SK-N-SH treated with all-trans-retinoic acid at 6 μM for 48 hours (cell line): ENCODE results near the gene CHRNG.
"Not testable (repeated sequence)": the region's sequence is repeated elsewhere in the genome, so short reads cannot be mapped to it uniquely, and the experiment has no call there.

Source experiments
- ATAC-seq: fragments of 200-7000 bp; cut with Tn5 transposase; 3 replicates; pipeline ENCODE4 v1.9.1; 2020; ENCODE audit warnings: mild to moderate bottlenecking, moderate library complexity
- ARNTL ChIP-seq: fragments of 450-650 bp; formaldehyde crosslinking; IDR thresholded peaks from 2 replicates; pipeline ENCODE4 v1.5.0; 2020; ENCODE audit warnings: low read depth, mild to moderate bottlenecking, moderate library complexity, borderline replicate concordance
- CREB5 ChIP-seq: fragments of 250-450 bp; sonication (Bioruptor Pico); IDR thresholded peaks from 2 replicates; pipeline ENCODE4 v1.5.1; 2020; ENCODE audit warnings: low read depth, mild to moderate bottlenecking, moderate library complexity
- CSRNP3 ChIP-seq: fragments of 250-450 bp; sonication (Bioruptor Pico); IDR thresholded peaks from 2 replicates; pipeline ENCODE4 v1.5.1; 2021; ENCODE audit warnings: mild to moderate bottlenecking, moderate library complexity
- ESRRG ChIP-seq: fragments of 250-450 bp; sonication (Bioruptor Pico); IDR thresholded peaks from 2 replicates; pipeline ENCODE4 v1.6.1; 2021; ENCODE audit warnings: mild to moderate bottlenecking
- GLIS3 ChIP-seq: fragments of 250-450 bp; sonication (Bioruptor Pico); IDR thresholded peaks from 2 replicates; pipeline ENCODE4 v1.5.0; 2020; ENCODE audit warnings: mild to moderate bottlenecking, moderate library complexity
- OSR1 ChIP-seq: fragments of 250-450 bp; sonication (Bioruptor Pico); IDR thresholded peaks from 2 replicates; pipeline ENCODE4 v1.8.0; 2022; ENCODE audit warnings: moderate library complexity, mild to moderate bottlenecking, inconsistent platforms
- PATZ1 ChIP-seq: fragments of 250-450 bp; sonication (Bioruptor Pico); IDR thresholded peaks from 2 replicates; pipeline ENCODE4 v1.8.0; 2020; ENCODE audit warnings: mild to moderate bottlenecking, moderate library complexity, borderline replicate concordance
- POU6F1 ChIP-seq: fragments of 250-450 bp; sonication (Bioruptor Pico); IDR thresholded peaks from 2 replicates; pipeline ENCODE4 v1.8.0; 2021; ENCODE audit warnings: low read depth, mild to moderate bottlenecking, moderate library complexity, borderline replicate concordance
- PPARA ChIP-seq: fragments of 250-450 bp; sonication (Bioruptor Pico); IDR thresholded peaks from 2 replicates; pipeline ENCODE4 v1.5.0; 2020; ENCODE audit warnings: mild to moderate bottlenecking, borderline replicate concordance
- RARB ChIP-seq: fragments of 250-450 bp; sonication (Bioruptor Pico); IDR thresholded peaks from 2 replicates; pipeline ENCODE4 v1.8.0; 2021; ENCODE audit warnings: mild to moderate bottlenecking, moderate library complexity
- SNAI2 ChIP-seq: fragments of 250-450 bp; sonication (Bioruptor Pico); IDR thresholded peaks from 2 replicates; pipeline ENCODE4 v1.5.0; 2020; ENCODE audit warnings: mild to moderate bottlenecking, moderate library complexity
- TCF4 ChIP-seq: fragments of 250-450 bp; sonication (Bioruptor Pico); IDR thresholded peaks from 2 replicates; pipeline ENCODE4 v1.8.0; 2021; ENCODE audit warnings: mild to moderate bottlenecking, moderate library complexity, borderline replicate concordance
- TOX ChIP-seq: fragments of 250-450 bp; sonication (Bioruptor Pico); IDR thresholded peaks from 2 replicates; pipeline ENCODE4 v1.8.0; 2021; ENCODE audit warnings: mild to moderate bottlenecking, moderate library complexity, borderline replicate concordance
- TSHZ2 ChIP-seq: fragments of 250-450 bp; sonication (Bioruptor Pico); IDR thresholded peaks from 2 replicates; pipeline ENCODE4 v1.5.0; 2020; ENCODE audit warnings: mild to moderate bottlenecking, moderate library complexity
- ZFP3 ChIP-seq: fragments of 250-450 bp; sonication (Bioruptor Pico); IDR thresholded peaks from 2 replicates; pipeline ENCODE4 v1.5.0; 2020; ENCODE audit warnings: mild to moderate bottlenecking, moderate library complexity
- ZFP30 ChIP-seq: fragments of 450-650 bp; formaldehyde crosslinking; IDR thresholded peaks from 2 replicates; pipeline ENCODE4 v1.5.0; 2022; ENCODE audit warnings: mild to moderate bottlenecking, moderate library complexity
- ZNF565 ChIP-seq: fragments of 450-650 bp; formaldehyde crosslinking; conservative IDR thresholded peaks from 2 replicates; pipeline ENCODE4 v1.5.0; 2020; ENCODE audit warnings: low read depth, mild to moderate bottlenecking, moderate library complexity
- ZNF70 ChIP-seq: fragments of 450-650 bp; formaldehyde crosslinking; IDR thresholded peaks from 2 replicates; pipeline ENCODE4 v1.5.0; 2020; ENCODE audit warnings: mild to moderate bottlenecking, moderate library complexity
- ZNF8 ChIP-seq: fragments of 450-650 bp; formaldehyde crosslinking; IDR thresholded peaks from 2 replicates; pipeline ENCODE4 v1.5.0; 2020; ENCODE audit warnings: mild to moderate bottlenecking, moderate library complexity

CHRNG gene

GRCh38 chr2:232568161-232568560 lies 28.7 kb downstream of the CHRNG start (continued):
- TF ChIP-seq PATZ1 (CRISPR knock-in tag): no peak

GRCh38 chr2:232569541-232569940 lies 30.0 kb downstream of the CHRNG start:
- TF ChIP-seq ZNF565 (CRISPR knock-in tag) (no peak), PPARA (CRISPR knock-in tag) (no peak), TSHZ2 (CRISPR knock-in tag) (no peak), TOX (CRISPR knock-in tag) (no peak), OSR1 (CRISPR knock-in tag) (no peak), CREB5 (CRISPR knock-in tag) (no peak), ZNF70 (CRISPR knock-in tag) (no peak), ARNTL (CRISPR knock-in tag) (no peak), SNAI2 (CRISPR knock-in tag) (no peak), GLIS3 (CRISPR knock-in tag) (no peak), ZFP3 (CRISPR knock-in tag) (no peak), RARB (no peak), ESRRG (CRISPR knock-in tag) (no peak)

GRCh38 chr2:232570481-232570880 lies 31.0 kb downstream of the CHRNG start:
- not testable (repeated sequence) for ATAC-seq

More at GRCh38 chr2:232569541-232569940, 30.0 kb downstream of the CHRNG start:
- no peak for ATAC-seq

- TF ChIP-seq CSRNP3 (CRISPR knock-in tag): no peak
- TF ChIP-seq POU6F1 (CRISPR knock-in tag): no peak
- no peak for TF ChIP-seq ZNF8
- ATAC-seq: no peak
These were observed 31.6 kb downstream of the CHRNG start for GRCh38 chr2:232571026-232571474.

GRCh38 chr2:232573042-232573441 lies 33.5 kb downstream of the CHRNG start:
- TF ChIP-seq ZFP30 (CRISPR knock-in tag) (no peak), ESRRG (CRISPR knock-in tag) (no peak), PATZ1 (CRISPR knock-in tag) (no peak), TCF4 (CRISPR knock-in tag) (no peak), OSR1 (CRISPR knock-in tag) (no peak)
- TF ChIP-seq, all 23 proteins: peak for 0
- ATAC-seq: no peak
